ENCODE results near the gene RANBP3L.
A peak's percentile ranks its signal among the peaks of the same experiment; 100 is the strongest.
"Not testable (repeated sequence)": the region's sequence is repeated elsewhere in the genome, so short reads cannot be mapped to it uniquely, and the experiment has no call there.

Gene RANBP3L

DNA sequence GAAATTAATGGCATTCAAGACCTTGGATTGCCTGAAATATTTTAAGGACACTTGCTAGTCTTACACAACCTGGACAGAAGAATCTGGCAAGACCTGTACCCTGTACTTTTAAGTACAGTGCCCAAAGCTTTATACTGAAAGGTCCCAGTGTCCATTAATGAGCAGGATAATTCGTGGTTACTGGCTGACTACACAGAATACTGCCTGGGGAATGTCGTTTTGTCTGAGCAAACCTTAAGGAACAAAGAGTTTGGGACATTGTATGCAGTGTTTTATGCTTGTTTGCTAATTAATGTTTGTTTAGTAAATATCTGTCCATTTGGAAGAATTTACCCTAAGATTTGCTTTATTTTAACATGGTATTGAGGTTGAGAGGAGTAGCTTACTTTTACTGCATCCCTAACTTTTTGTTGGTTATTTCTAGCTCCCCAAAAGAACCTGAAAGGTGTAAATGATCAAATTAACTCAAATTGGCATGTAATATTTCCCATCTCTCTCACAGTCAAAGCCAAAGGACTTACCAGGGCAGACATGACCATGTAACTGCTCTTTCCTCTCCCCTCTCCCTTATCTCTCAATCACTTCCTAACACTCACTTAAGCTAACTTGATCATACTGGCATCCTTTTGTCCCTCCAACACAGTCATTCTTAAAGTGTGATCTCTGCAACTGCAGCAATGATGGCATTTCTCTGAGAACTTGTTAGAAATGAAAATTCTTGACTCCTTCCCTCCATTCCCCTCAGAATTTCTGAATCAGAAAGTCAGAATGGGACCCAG is 15.7 kb downstream of the RANBP3L start:
- no peak for DNase-seq

DNA sequence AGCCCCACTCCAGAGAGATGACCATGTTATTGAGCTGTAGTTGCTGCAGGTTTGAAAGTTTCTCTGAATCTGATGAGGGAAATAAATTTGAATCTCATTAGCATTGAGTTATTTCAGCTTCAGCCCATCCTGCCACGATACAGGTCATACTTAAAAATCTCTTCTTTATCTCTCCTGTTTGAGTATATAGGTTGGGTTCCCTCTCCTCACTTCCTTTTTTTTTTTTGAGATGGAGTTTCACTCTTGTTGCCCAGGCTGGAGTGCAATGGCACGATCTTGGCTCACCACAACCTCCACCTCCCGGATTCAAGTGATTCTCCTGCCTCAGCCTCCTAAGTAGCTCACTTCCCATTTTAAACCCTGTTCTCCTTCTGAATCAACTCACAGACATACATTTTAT is 17.9 kb downstream of the RANBP3L start:
- DNase-seq = not testable (repeated sequence)

DNA sequence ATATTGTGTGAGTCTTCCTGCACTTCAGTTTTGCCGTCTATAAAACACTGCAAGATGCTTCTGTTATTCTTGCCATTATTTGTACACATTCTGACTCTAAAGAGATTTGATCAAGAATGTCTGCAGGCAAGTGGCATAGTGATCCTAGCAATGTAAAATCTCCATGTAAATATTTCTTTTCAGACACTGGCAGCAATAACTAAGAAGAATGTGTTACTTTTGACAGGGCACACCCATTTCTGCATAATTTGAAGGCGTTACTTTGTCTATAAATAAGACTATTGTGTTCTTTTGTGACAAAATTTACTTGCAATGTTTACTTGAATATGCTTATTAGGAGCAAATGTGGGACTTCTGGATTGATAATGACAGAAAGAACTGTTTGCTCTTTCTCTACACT is 20.1 kb downstream of the RANBP3L start:
- DNase-seq = no peak

DNA sequence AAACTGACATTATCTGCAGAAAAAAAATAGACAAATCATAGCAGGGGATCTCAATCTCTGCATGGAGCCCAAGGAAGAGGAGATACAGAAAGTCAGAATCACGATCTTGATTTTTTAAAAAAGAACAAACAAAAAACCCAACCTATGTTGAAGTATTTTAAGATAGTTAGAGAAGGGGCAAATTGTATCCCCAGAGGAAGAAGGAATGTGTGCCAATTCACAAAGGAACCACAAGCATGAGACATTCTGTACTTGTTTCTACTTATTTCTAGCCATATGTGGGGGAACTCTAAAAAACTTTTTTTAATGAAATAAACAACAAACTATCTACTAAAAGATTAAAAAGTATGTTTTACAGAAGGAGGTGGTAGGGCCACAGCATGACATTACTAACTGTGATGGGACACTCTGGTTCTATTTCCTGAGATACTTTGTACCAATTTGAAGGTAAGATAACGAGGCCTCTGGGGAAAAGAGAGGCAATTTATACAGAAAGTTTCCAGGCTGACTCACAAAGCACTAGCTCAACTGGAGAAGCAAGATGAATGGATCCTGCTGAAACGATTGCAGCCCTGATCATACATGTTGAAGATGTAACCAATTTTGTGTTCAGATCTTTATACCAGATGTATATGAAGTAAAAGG is 22.5 kb downstream of the RANBP3L start:
- DNase-seq = no peak

DNA sequence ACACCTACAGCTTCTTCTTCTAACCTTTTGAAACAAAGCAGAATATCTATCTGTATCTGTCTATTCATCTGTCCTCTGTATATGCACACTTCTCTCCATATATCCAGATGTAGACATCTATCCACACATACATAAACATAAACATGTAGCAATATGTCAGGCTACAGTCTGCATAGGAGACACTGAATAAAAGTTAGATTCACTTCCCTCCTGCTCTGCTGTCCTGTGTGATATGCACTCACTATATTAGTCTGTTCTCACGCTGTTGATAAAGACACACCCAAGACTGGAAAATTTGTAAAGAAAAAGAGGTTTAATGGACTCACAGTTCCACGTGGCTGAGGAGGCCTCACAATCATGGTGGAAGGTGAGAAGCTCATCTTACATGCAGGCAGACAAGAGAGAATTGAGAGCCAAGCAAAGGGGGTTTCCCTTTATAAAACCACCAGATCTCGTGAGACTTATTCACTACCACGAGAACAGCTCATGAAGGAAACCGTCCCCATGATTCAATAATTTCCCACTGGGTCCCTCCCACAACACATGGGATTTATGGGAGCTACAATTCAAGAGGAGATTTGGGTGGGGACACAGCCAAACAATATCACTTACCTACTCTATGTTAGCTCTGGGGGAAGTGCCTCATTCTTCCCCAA is 24.1 kb downstream of the RANBP3L start:
- DNase-seq = no peak

DNA sequence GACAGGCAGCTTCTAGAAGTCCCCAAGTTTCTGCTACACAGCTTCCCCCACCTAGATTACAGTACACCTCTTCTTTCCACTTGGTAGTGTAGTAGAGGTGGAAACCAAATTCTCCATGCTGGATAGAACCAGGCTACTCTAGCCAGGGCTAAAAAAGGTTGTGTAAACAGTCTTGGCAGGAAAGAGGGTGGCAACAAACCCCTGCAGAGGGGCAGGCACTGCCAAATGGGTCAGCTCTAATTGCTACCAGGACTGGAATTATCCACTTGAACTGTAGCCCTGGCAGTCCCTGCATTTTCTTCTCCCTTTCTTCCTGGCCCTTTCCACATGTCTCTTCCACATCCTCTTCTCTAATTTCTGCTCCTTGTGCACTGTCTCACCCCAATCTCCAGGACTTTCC is 24.8 kb downstream of the RANBP3L start:
- no peak for DNase-seq

DNA sequence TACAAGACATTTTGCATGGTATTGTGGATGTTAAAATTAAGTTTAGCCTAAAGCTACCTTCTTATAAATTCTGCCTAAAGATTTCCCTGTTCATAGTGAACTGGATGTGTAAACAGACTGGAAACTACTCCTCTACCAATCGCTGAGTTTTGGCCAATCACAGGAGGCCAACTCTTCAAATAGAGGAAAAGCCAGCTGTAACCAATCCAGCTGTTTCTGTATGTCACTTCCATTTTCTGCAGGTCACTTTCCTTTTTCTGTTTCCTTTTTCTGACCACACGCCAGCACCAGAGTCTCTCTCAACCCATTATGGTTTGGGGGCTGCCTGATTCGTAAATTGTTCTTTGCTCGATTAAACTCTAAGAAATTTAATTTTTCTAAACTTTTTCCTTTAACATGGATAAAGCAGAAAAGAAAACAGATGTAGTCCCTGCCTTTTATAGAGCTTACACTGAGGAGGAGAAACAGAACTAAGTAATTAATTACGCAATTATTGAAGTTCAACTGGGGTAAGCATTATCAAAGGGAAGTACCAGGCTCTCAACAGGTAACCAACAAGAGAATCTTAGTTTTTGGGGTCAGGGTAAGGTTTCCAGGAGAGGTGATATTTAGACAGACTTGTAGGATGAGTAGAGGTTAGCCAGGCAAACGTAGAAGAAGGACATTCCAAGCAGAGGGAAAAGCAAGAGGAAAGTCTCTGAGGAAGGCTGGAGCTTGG is 27.7 kb downstream of the RANBP3L start:
- DNase-seq = no peak

DNA sequence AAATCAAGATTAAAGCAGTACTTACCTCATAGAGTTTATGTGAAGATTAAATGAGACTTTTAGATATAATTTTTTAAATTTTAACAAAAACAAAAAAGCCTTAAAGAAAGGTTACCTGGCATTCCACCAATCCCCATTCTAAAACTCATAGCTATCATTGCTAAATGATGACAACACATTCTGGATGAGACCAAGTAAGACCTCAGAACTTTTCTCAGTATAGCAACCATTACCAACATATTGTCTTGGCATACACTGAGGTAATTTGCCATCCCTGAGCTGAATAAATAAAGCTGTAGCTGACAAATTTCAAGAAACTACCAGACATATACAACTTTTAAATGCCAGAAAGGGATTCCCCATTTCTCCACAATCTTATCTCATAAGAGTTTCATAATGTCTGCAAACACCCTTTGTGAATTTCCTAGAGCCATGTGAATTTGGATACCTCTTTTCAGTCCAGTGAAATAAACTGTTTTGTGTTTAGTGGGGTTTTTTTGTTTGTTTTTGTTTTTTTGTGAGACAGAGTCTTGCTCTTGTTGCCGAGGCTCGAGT is 29.5 kb downstream of the RANBP3L start:
- no peak for DNase-seq

DNA sequence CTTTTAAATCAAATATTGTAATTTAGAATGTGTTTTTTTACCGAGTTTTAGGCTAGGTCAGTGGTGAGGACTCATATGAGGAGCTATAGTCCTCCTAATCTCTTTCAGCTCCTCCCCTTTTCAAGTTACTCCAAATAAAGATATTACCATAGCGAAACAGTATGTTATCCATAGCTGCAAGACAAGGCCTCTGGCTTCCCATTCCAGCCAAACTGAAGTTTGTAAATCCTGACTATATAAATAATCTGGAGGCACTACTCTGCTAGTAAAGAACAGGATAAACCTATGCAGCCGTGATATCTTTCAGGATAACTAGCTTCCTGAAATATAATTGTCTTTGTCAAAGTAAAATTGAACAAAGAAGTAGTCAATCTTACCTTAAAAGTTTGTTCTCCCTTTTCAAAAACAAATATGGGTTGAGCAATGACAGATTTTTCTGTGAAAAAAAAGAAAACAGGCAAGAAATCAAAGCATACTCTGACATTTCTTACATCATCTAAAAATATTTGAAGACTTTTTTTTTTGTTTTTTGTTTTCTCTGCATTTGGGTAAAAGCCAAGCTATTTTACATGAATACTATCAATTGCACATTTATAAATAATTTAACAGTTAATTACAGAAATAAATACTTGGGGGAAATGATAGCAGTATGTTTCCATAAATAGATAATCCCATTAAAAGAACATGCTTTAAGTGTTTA is 30.7 kb downstream of the RANBP3L start:
- DNase-seq = no peak

DNA sequence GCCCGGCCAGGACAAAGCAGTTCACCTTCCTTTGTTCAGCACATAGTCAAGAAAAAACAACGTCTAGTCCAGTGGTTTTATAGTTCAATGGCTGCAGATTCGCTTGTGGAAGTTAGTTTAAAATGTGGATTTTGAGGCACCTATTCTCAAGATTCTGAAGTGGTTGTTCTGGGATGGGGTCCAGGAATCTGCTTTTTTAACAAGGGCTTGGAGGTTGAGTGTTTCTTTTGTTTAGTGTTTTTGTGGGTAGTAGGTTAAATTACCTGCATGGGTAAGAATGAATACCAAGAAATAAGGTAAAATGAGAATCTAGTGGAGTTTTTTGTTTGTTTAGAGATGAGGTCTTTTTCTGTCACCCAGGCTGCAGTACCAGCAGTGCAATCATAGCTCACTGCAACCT is 31.5 kb downstream of the RANBP3L start:
- DNase-seq = peak; percentile 25

DNA sequence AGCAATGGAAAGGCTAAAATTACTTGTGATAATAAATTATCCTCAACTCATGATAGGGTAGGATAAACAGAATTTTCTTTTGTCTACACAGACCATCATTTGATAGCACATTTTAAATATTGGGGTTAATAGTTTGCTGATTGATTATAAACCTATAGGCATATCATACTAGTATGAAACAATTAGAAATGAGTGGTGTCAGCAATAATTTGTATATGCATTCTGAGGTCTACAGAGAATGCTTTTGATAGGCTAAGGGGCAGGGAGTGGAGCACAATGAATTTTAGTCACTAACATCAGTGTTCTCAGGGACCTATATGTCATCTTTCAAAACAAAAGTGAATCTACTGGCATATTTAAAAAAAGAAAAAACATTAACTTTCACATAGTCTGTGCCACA is 32.2 kb downstream of the RANBP3L start:
- no peak for DNase-seq

DNA sequence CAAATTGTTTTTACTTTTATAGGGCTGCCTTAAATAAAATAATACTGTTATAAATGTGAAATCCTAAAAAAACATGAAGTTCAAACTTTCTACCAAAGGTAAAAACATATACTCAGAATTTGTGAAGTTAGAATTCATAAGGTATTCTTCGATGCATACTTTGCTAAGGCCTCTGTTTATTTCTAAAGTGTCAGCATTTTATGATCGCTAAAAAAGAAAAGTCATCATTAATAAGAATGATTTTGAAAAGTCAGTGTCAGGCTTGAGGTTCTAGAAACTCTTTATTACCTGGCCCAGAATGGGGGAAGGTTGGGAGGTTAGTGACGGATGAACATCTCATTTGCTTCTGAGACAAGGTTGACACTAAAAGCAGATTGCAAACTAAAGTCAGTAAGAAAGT is 33.8 kb downstream of the RANBP3L start:
- no peak for DNase-seq

DNA sequence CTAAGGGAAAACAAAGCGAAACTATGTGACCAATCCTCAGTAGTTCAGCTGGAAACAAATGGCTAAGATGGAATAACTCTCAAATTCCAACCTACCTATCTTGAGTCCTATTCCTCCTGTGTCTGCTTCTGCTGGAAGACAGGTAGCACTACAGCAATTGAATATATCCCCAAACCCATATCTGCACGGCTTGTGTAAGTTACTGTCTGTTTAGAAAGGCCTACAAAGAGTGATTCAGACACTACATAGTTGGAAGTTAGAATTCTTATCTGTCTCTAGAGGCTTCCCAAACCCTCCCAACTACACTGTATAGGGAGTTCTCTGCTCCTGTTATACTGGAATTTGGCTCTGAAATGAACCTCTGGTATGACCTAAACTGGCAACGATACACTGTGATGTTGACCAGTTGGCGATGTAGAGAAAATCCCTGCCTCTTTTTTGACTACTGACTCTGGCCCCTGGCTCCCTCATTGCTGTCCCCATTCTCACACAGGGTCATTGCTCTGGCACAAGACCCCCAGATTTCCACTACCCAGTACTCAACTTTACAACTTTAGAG is 37.4 kb downstream of the RANBP3L start:
- no peak for DNase-seq

DNA sequence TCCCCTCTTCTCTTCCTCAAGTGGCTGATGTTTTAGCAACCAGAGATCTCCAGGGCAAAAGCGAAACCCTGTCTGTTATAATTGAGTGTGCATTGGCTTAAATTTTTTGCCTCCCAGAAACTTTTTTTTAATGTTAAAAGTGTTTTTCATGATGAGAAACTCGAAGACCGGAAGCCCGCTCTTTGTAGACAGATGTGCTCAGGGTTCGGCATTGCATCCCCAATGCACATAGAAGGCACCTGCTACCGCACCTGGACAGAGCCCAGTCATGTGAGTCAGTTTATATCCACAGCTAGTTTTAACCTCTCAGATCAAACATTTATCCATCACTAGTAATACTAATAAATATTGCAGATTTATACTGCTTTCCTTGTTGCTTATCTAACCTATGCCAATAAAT is 40.5 kb downstream of the RANBP3L start:
- DNase-seq = no peak

DNA sequence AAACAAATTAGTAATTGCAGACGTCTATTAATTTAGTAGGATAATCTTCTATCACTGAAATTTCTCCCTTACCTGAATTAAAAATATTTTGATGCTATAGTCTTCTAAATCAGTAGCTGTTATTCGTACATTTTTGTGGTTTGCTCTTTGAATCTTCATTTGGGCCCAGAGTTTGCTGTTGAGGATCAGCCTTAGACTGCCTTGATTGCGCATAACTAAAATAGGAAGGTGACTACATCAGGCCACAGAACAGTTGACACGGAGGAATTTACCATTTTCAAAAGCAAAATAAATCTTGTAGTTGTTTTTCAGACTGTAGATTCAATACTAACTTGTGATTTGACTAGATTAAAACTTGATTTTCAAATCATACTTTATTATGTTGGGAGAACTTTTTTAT is 48.1 kb downstream of the RANBP3L start:
- no peak for DNase-seq

DNA sequence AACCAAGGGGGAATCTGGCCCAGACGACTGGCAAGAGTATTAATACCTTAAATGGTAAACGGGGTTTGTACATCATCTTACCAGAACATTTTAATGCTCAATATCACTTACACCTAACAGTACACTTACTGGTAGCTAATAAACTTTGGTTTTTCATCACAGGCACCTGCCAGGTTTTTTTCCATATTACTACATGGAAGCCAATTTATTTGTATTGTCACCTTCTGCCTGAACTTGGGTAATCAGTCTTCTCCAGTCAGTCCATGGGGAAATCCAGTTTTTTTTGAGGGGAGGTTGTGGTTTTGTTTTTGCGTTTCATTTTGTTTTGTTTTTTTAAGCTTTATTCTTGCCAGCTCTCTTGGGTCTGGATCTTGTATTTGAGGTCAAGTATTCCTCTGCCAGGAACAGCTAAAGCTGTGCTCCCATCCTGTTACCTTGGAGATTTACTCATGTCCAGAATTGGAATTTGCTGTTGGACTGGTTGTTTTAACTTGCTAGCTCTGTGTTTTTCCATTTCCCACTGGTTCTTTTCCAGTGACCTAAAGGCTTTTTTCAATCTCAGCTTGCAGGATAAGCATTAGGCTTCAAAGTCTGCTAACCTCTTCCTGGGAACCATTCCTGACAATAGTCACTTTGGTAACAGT is 48.9 kb downstream of the RANBP3L start:
- DNase-seq = no peak

DNA sequence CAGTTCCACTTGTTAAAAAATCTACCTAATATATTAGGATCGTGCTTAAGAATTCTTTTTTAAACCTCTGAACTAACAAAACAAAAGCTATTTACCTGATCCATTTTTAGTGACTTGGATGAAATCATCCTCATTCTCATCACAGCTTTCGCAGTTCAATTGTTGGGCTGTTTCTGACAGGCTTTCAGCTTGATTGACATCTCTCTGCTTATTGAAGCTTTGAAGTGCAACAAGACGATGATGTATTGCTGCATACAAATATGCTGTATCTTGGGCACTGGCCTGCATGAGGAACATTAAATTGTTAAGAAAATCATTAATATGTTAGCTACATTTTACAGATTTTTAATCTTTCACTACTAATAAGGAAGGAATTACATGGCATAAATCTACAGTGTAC is 50.5 kb downstream of the RANBP3L start:
- DNase-seq = no peak

DNA sequence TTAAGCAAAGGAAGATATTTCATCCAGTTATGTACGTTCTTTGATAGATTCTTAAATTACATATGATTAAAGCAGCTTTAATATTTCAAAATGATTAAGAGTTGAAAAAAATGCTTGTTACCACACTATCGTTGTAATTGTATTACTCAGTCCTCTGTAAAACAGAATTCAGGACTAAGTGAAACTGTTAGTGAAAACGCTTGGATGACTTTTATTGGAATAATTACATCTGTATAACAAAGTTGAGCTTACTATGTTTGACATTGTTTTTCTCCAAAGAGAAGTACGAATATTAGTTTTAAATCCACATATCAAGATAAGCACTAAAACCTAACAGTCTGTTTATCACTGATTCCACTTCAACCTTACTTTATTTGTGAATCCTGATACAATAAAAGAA is 51.3 kb downstream of the RANBP3L start:
- no peak for DNase-seq

DNA sequence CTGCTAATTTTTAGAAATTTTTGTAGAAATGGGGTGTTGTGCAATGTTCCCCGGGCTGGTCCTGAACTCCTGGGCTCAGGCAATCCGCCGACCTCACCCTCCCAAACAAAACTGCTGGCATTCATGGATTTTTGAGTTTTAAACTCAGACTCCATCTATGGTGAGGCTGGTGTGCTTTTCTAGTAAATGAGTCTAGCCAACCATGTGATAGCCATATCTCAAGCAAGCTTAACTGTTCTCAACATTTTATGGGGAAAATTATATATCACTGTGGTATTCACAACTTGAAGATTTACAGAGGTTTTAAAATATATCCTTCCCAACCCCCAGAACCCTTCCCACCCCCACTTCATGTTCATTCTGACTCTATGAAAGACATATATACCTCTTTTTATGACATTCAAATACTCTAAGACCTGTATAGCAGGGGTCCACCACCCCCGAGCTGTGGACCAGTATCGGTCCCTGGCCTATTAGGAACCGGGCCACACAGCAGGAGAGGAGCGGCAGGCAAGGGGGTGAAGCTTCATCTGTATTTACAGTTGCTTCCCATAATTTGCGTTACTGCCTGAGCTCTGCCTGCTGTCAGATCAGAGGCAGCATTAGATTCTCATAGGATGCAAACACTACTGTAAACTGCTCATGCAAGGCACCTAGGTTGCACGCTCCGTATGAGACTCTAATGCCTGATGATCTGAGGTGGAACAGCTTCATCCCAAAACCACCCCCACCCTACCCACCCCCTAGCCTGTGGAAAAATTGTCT is 55.5 kb downstream of the RANBP3L start:
- no peak for DNase-seq

DNA sequence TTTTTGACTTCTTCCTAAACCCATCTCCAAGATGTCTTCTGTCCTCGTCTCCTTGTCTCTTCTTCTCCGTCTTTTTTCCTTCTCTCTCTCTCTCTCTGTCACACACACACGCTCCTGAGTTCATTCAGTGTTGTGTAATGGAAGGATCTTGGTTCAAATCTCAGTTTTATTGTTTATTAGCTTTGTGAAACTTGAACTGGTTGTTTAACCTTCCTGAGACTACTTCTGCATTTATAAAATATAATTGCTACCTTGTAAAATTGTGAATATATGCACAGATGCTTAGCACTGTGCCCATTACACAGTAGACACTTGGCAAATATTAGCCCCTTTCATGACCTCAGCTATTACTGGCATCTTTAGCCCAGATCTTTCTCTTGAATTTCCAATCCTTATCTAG is 57.6 kb downstream of the RANBP3L start:
- DNase-seq = no peak

DNA sequence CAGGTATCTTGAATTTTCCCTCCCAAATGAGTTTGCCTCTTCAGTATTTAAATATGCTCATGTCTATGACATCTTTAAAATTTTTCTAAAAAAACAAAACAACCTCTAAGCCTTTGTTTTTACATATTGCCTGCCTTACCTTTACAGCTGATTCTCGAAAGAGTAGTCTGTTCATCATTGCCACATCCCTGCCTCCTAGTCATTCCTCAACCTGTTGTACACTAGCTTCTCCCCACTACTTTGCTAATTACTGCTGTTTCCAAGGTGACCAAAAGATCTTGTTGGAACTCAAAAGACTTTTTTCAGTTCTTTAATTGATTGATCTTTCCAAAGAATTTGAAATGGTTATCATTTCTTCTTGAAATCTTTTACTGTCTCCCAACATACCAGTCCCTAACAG is 58.0 kb downstream of the RANBP3L start:
- no peak for DNase-seq

Data from NCI-H1092 treated with DMSO at 0.1 percent for 48 hours (cell line).